HepG2 (cell line): ENCODE results near the gene SDR39U1. TPM values are rescaled to one million over a fixed set of nuclear protein-coding genes. Genes with fewer than 3 reads are reported as not detected.
A peak's percentile ranks its signal among the peaks of the same experiment; 100 is the strongest.

Experiments
- AFF4 ChIP-seq: sonication (generic); formaldehyde crosslinking; IDR thresholded peaks from 2 replicates; pipeline ENCODE4 v1.4.0; 2020; ENCODE audit warnings: missing genetic modification reagents
- BRF2 ChIP-seq: sonication (generic); formaldehyde crosslinking; IDR thresholded peaks from 2 replicates; pipeline ENCODE4 v1.8.1; 2022; ENCODE audit warnings: mild to moderate bottlenecking, missing genetic modification reagents
- CBFB ChIP-seq: sonication (generic); formaldehyde crosslinking; IDR thresholded peaks from 2 replicates; pipeline ENCODE4 v1.4.0; 2020; ENCODE audit warnings: missing genetic modification reagents
- FOXJ3 ChIP-seq: sonication (generic); formaldehyde crosslinking; IDR thresholded peaks from 2 replicates; pipeline ENCODE4 v1.4.0; 2020; ENCODE audit warnings: missing genetic modification reagents, mild to moderate bottlenecking, borderline replicate concordance
- HOMEZ ChIP-seq: IDR thresholded peaks from 2 replicates; pipeline ENCODE4 v1.6.1; 2016; ENCODE audit warnings: low read depth
- JDP2 ChIP-seq: sonication (generic); formaldehyde crosslinking; IDR thresholded peaks from 2 replicates; pipeline ENCODE4 v1.8.1; 2022; ENCODE audit warnings: missing genetic modification reagents, borderline replicate concordance
- MYC ChIP-seq: sonication (generic); formaldehyde crosslinking; IDR thresholded peaks from 2 replicates; pipeline ENCODE4 v1.9.0; 2021; ENCODE audit warnings: missing genetic modification reagents, borderline replicate concordance
- PTBP1 ChIP-seq: fragments of 200-400 bp; formaldehyde crosslinking; IDR thresholded peaks from 2 replicates; pipeline ENCODE4 v1.6.1; 2018; ENCODE audit warnings: low read length, low read depth; ENCODE audit not compliant: poor library complexity, severe bottlenecking
- RFX3 ChIP-seq: IDR thresholded peaks from 2 replicates; pipeline ENCODE4 v1.6.1; 2016; ENCODE audit warnings: missing biosample characterization, missing genetic modification reagents
- ZNF101 ChIP-seq: sonication (generic); formaldehyde crosslinking; IDR thresholded peaks from 2 replicates; pipeline ENCODE4 v1.4.0; 2020; ENCODE audit warnings: mild to moderate bottlenecking, low read depth, missing genetic modification reagents, borderline replicate concordance
- ZNF207 ChIP-seq: fragments of 450-650 bp; IDR thresholded peaks from 2 replicates; pipeline ENCODE4 v1.6.1; 2016; ENCODE audit warnings: antibody characterized with exemption, borderline replicate concordance
- ZNF274 ChIP-seq: sonication (generic); formaldehyde crosslinking; IDR thresholded peaks from 2 replicates; pipeline ENCODE4 v1.5.1; 2020; ENCODE audit warnings: mild to moderate bottlenecking, missing genetic modification reagents
- ZNF414 ChIP-seq: sonication (generic); formaldehyde crosslinking; IDR thresholded peaks from 2 replicates; pipeline ENCODE4 v1.5.0; 2020; ENCODE audit warnings: missing genetic modification reagents
- ZNF513 ChIP-seq: sonication (generic); formaldehyde crosslinking; conservative IDR thresholded peaks from 2 replicates; pipeline ENCODE4 v1.5.0; 2020; ENCODE audit warnings: missing genetic modification reagents
- ZNF530 ChIP-seq: sonication (generic); formaldehyde crosslinking; IDR thresholded peaks from 2 replicates; pipeline ENCODE4 v1.5.0; 2020; ENCODE audit warnings: low read depth, mild to moderate bottlenecking, missing genetic modification reagents
- ZNF563 ChIP-seq: sonication (generic); formaldehyde crosslinking; IDR thresholded peaks from 2 replicates; pipeline ENCODE4 v1.8.0; 2022; ENCODE audit warnings: mild to moderate bottlenecking, moderate library complexity, missing genetic modification reagents
- ZNF704 ChIP-seq: sonication (generic); formaldehyde crosslinking; IDR thresholded peaks from 2 replicates; pipeline ENCODE4 v1.8.1; 2023; ENCODE audit warnings: mild to moderate bottlenecking, inconsistent platforms, moderate library complexity, missing genetic modification reagents, borderline replicate concordance
- polyA plus RNA-seq, 8 experiments: library from polyadenylated mRNA; depleted of rRNA in 3 of 8; stranded (reverse) in 7 of 8; unstranded in 1 of 8; fragments of >200 nt; fragmentation: Illumina TruSeq in 4 of 8; extraction: Trizol in 4 of 8; gene quantifications; 2 replicates each; pipeline versions ENCODE4 v1.2.1 to v1.2.3, GENCODE V29; 2011 to 2016; ENCODE audit warnings: low read depth in 4 of 8, missing spikeins in 1 of 8, mixed read lengths in 1 of 8; ENCODE audit not compliant: insufficient read depth in 1 of 8
- total RNA-seq, 5 experiments: library from RNA; depleted of rRNA; stranded (reverse); fragments of >200 nt; fragmentation: Illumina TruSeq; extraction: Trizol; gene quantifications; 2 replicates each; pipeline ENCODE4 v1.2.3, GENCODE V29; 2016; ENCODE audit warnings: low read depth in 1 of 5

The SDR39U1 gene
- total and polyA plus RNA-seq, 2 of the 13 experiments (the other 11 are each of a cell fraction or from before 2014, with no cell fraction given), result 34.4 to 129 TPM

GRCh38 chr14:24427537-24428508 is 14.8 kb downstream of the SDR39U1 start (continued):
- TF ChIP-seq ZNF704 (CRISPR knock-in tag), result no peak
- TF ChIP-seq JDP2 (CRISPR knock-in tag), result no peak
- no peak for TF ChIP-seq ZNF513 (CRISPR knock-in tag)
- peak; percentile 70; the same call in 1 of the 2 replicates for TF ChIP-seq ZNF274 (CRISPR knock-in tag)
- TF ChIP-seq ZNF101 (CRISPR knock-in tag), result no peak
- no peak for TF ChIP-seq HOMEZ (CRISPR knock-in tag)
- TF ChIP-seq MYC (CRISPR knock-in tag), result peak; percentile 92
- TF ChIP-seq AFF4 (CRISPR knock-in tag), result no peak
- TF ChIP-seq ZNF414 (CRISPR knock-in tag), result peak; percentile 23; the same call in 1 of the 2 replicates
- TF ChIP-seq PTBP1, result no peak
- no peak for TF ChIP-seq CBFB
- TF ChIP-seq FOXJ3 (CRISPR knock-in tag), result no peak
- TF ChIP-seq ZNF207, result no peak
- no peak for TF ChIP-seq ZNF563
- no peak for TF ChIP-seq ZNF530 (CRISPR knock-in tag)
- TF ChIP-seq BRF2 (CRISPR knock-in tag), result no peak
- TF ChIP-seq RFX3 (CRISPR knock-in tag), result no peak
